Neutrophil (primary cell): ENCODE measurements around the gene ADAM11.
"Not testable (repeated sequence)": the region's sequence is repeated elsewhere in the genome, so short reads cannot be mapped to it uniquely, and the experiment has no call there.

ENCODE experiments used
- H3K27ac ChIP-seq: fragments of 200-600 bp; sonication (generic); 2 replicates; pipeline ENCODE4 v1.5.1; 2016; ENCODE audit warnings: mild to moderate bottlenecking, moderate library complexity
- H3K27me3 ChIP-seq: fragments of 200-600 bp; sonication (generic); 2 replicates; pipeline ENCODE4 v1.6.0; 2016; ENCODE audit warnings: mild to moderate bottlenecking
- H3K36me3 ChIP-seq: fragments of 200-600 bp; sonication (generic); 2 replicates; pipeline ENCODE4 v1.5.1; 2017
- H3K4me1 ChIP-seq, 2 experiments: fragments of 200-600 bp in 1 of 2; sonication (generic) in 1 of 2; 1 replicate in 1 of 2; 2 replicates in 1 of 2; pipeline versions ENCODE4 v1.5.1 to v1.6.1; 2013 to 2016; ENCODE audit warnings: low read depth in 1 of 2, low read length in 1 of 2, mild to moderate bottlenecking in 1 of 2, moderate library complexity in 1 of 2; ENCODE audit not compliant: control insufficient read depth in 1 of 2, insufficient read depth in 1 of 2
- H3K4me3 ChIP-seq, 2 experiments: fragments of 200-600 bp in 1 of 2; sonication (generic) in 1 of 2; 1 replicate in 1 of 2; 2 replicates in 1 of 2; pipeline ENCODE4 v1.5.1; 2013 to 2016; ENCODE audit warnings: low read depth in 1 of 2, low read length in 1 of 2, mild to moderate bottlenecking in 1 of 2, moderate library complexity in 1 of 2
- H3K9me3 ChIP-seq: fragments of 200-600 bp; sonication (generic); 2 replicates; pipeline ENCODE4 v1.5.1; 2016
- CTCF ChIP-seq: fragments of 200-600 bp; sonication (generic); IDR thresholded peaks from 2 replicates; pipeline ENCODE4 v1.5.1; 2016; ENCODE audit warnings: antibody characterized with exemption

ADAM11 gene

GRCh38 chr17:44754276-44754675 is 4.5 kb upstream of the ADAM11 start:
- Histone ChIP-seq H3K27ac (no peak overlapping the region), H3K27me3 (peaks cover 35% of the 10 kb centered on the region), H3K4me1 (peaks cover 7 to 8% of the 10 kb centered on the region in 2 experiments), H3K4me3 (no peak overlapping the region), H3K9me3 (no peaks in the 10 kb centered on the region), H3K36me3 (peaks cover 22% of the 10 kb centered on the region)
- no peak for TF ChIP-seq CTCF

- not testable (repeated sequence) for H3K27ac ChIP-seq, H3K4me3 ChIP-seq, H3K4me1 ChIP-seq, H3K9me3 ChIP-seq
- Histone ChIP-seq H3K27me3 (peaks cover 44% of the 10 kb centered on the region), H3K36me3 (peaks cover 13% of the 10 kb centered on the region)
Measured at GRCh38 chr17:44755180-44755579, 3.6 kb upstream of the ADAM11 start.

- no peak overlapping the region for H3K4me3 ChIP-seq
- H3K9me3 ChIP-seq = no peaks in the 10 kb centered on the region
- H3K36me3 ChIP-seq = no peaks in the 10 kb centered on the region
- no peak overlapping the region for H3K27ac ChIP-seq
- H3K27me3 ChIP-seq = peaks cover 63% of the 10 kb centered on the region
- TF ChIP-seq CTCF = no peak
- H3K4me1 ChIP-seq = peaks cover 0 to 10% of the 10 kb centered on the region in 2 experiments
Measured at GRCh38 chr17:44757045-44757917, 1.5 kb upstream of the ADAM11 start.

GRCh38 chr17:44757918-44758413 is 822 bp upstream of the ADAM11 start:
- no peaks in the 10 kb centered on the region for H3K9me3 ChIP-seq
- no peaks in the 10 kb centered on the region for H3K36me3 ChIP-seq
- peaks cover 64% of the 10 kb centered on the region for H3K27me3 ChIP-seq
- H3K4me1 ChIP-seq = peaks cover 0 to 10% of the 10 kb centered on the region in 2 experiments
- no peak overlapping the region for H3K27ac ChIP-seq
- TF ChIP-seq CTCF = no peak
- no peak overlapping the region for H3K4me3 ChIP-seq

- H3K27me3 ChIP-seq = peaks cover 68% of the 10 kb centered on the region
- H3K4me3 ChIP-seq = no peak overlapping the region
- no peaks in the 10 kb centered on the region for H3K9me3 ChIP-seq
- H3K36me3 ChIP-seq = no peaks in the 10 kb centered on the region
- H3K27ac ChIP-seq = no peak overlapping the region
- TF ChIP-seq CTCF = no peak
- peaks cover 0 to 10% of the 10 kb centered on the region in 2 experiments for H3K4me1 ChIP-seq
Measured at GRCh38 chr17:44759086-44759915, 513 bp downstream of the ADAM11 start.

- Histone ChIP-seq H3K9me3 (no peaks in the 10 kb centered on the region), H3K4me1 (peaks cover 0 to 10% of the 10 kb centered on the region in 2 experiments), H3K27ac (no peak overlapping the region), H3K36me3 (no peaks in the 10 kb centered on the region), H3K4me3 (no peak overlapping the region), H3K27me3 (peaks cover 68% of the 10 kb centered on the region)
- no peak for TF ChIP-seq CTCF
Measured at GRCh38 chr17:44759916-44760243, 1.1 kb downstream of the ADAM11 start.
